HEK293 (cell line): Measurements from ENCODE around the gene ATOH1.

ENCODE experiments used
- CTCF ChIA-PET: fragments of 350-600 bp; formaldehyde crosslinking; extraction: SDS; loops from one replicate; lab custom pipeline; 2021; ENCODE audit warnings: antibody characterized with exemption; lab: Yijun Ruan, JAX
- POLR2A ChIA-PET: fragments of 300-600 bp; formaldehyde crosslinking; extraction: SDS; loops from one replicate; lab custom pipeline; 2020; ENCODE audit warnings: antibody characterized with exemption, inconsistent platforms; lab: Yijun Ruan, JAX
- H3K27ac ChIP-seq: fragments of 200-500 bp; sonication (Bioruptor generic); 2 replicates; pipeline ENCODE4 v1.5.1; 2014; ENCODE audit warnings: low read depth, low read length, control low read depth, inconsistent platforms; ENCODE audit errors: extremely low read depth
- H3K36me3 ChIP-seq, 2 experiments: fragments of 200-500 bp in 1 of 2; sonication (Bioruptor generic) in 1 of 2; 1 replicate in 1 of 2; 2 replicates in 1 of 2; pipeline ENCODE4 v1.5.1; 2014 to 2017; ENCODE audit warnings: inconsistent platforms in 2 of 2, low read length in 2 of 2; ENCODE audit not compliant: control insufficient read depth in 2 of 2, insufficient read depth in 1 of 2
- H3K4me1 ChIP-seq: fragments of 200-500 bp; sonication (Bioruptor generic); 2 replicates; pipeline ENCODE4 v1.5.1; 2014; ENCODE audit warnings: mild to moderate bottlenecking, low read length, inconsistent platforms; ENCODE audit not compliant: control insufficient read depth, insufficient read depth
- H3K4me3 ChIP-seq: 2 replicates; pipeline ENCODE4 v1.5.1; 2011; ENCODE audit warnings: low read depth, mild to moderate bottlenecking, control low read depth, low read length, moderate library complexity
- H3K9me3 ChIP-seq: fragments of 200-500 bp; sonication (Bioruptor generic); 2 replicates; pipeline ENCODE4 v1.5.1; 2014; ENCODE audit warnings: low read depth, low read length, inconsistent platforms; ENCODE audit not compliant: control insufficient read depth, insufficient read depth
- BCL11A ChIP-seq: fragments of 450-650 bp; formaldehyde crosslinking; IDR thresholded peaks from 2 replicates; pipeline ENCODE4 v1.5.1; 2016; ENCODE audit warnings: low read depth, missing biosample characterization, missing genetic modification characterization
- GLI2 ChIP-seq: fragments of 450-650 bp; formaldehyde crosslinking; IDR thresholded peaks from 2 replicates; pipeline ENCODE4; 2017; ENCODE audit warnings: missing biosample characterization, missing genetic modification characterization, low read depth, borderline replicate concordance
- GLI4 ChIP-seq: fragments of 450-650 bp; formaldehyde crosslinking; IDR thresholded peaks from 2 replicates; pipeline ENCODE4 v1.5.1; 2016; ENCODE audit warnings: missing biosample characterization, missing genetic modification characterization
- GLIS1 ChIP-seq: fragments of 450-650 bp; formaldehyde crosslinking; IDR thresholded peaks from 2 replicates; pipeline ENCODE4 v1.5.1; 2016; ENCODE audit warnings: missing biosample characterization, missing genetic modification characterization
- HOXA7 ChIP-seq: sonication (generic); formaldehyde crosslinking; IDR thresholded peaks from 2 replicates; pipeline ENCODE4 v1.8.1; 2022; ENCODE audit warnings: missing genetic modification reagents, borderline replicate concordance
- KLF7 ChIP-seq: fragments of 450-650 bp; formaldehyde crosslinking; IDR thresholded peaks from 2 replicates; pipeline ENCODE4 v1.5.1; 2016; ENCODE audit warnings: missing biosample characterization, missing genetic modification characterization, borderline replicate concordance
- MEIS1 ChIP-seq: sonication (generic); formaldehyde crosslinking; IDR thresholded peaks from 2 replicates; pipeline ENCODE4 v1.8.1; 2022; ENCODE audit warnings: missing genetic modification reagents, mild to moderate bottlenecking, borderline replicate concordance
- SP2 ChIP-seq: fragments of 450-650 bp; formaldehyde crosslinking; IDR thresholded peaks from 2 replicates; pipeline ENCODE4 v1.5.1; 2016; ENCODE audit warnings: missing biosample characterization, missing genetic modification characterization
- YY1 ChIP-seq: fragments of 450-650 bp; formaldehyde crosslinking; IDR thresholded peaks from 2 replicates; pipeline ENCODE4 v1.5.1; 2018; ENCODE audit warnings: missing biosample characterization, missing genetic modification characterization
- ZBTB20 ChIP-seq: fragments of 450-650 bp; formaldehyde crosslinking; IDR thresholded peaks from 2 replicates; pipeline ENCODE4 v1.5.1; 2016; ENCODE audit warnings: missing biosample characterization, missing genetic modification characterization
- ZBTB48 ChIP-seq: fragments of 450-650 bp; formaldehyde crosslinking; IDR thresholded peaks from 2 replicates; pipeline ENCODE4 v1.5.1; 2016; ENCODE audit warnings: missing biosample characterization, missing genetic modification characterization
- ZBTB8A ChIP-seq: fragments of 450-650 bp; formaldehyde crosslinking; IDR thresholded peaks from 2 replicates; pipeline ENCODE4 v1.5.1; 2016; ENCODE audit warnings: missing biosample characterization, missing genetic modification characterization
- ZFP37 ChIP-seq: fragments of 450-650 bp; formaldehyde crosslinking; IDR thresholded peaks from 2 replicates; pipeline ENCODE4 v1.5.1; 2016; ENCODE audit warnings: missing biosample characterization, missing genetic modification characterization
- ZFP41 ChIP-seq: fragments of 450-650 bp; formaldehyde crosslinking; IDR thresholded peaks from 2 replicates; pipeline ENCODE4 v1.5.1; 2016; ENCODE audit warnings: missing biosample characterization, missing genetic modification characterization, borderline replicate concordance
- ZNF10 ChIP-seq: fragments of 450-650 bp; formaldehyde crosslinking; IDR thresholded peaks from 2 replicates; pipeline ENCODE4 v1.5.1; 2017; ENCODE audit warnings: missing biosample characterization, missing genetic modification characterization
- ZNF16 ChIP-seq: fragments of 450-650 bp; formaldehyde crosslinking; IDR thresholded peaks from 2 replicates; pipeline ENCODE4 v1.5.1; 2016; ENCODE audit warnings: low read depth, missing biosample characterization, missing genetic modification characterization
- ZNF211 ChIP-seq: fragments of 450-650 bp; formaldehyde crosslinking; IDR thresholded peaks from 2 replicates; pipeline ENCODE4 v1.5.1; 2016; ENCODE audit warnings: low read depth, missing biosample characterization, missing genetic modification characterization
- ZNF23 ChIP-seq: fragments of 450-650 bp; formaldehyde crosslinking; IDR thresholded peaks from 2 replicates; pipeline ENCODE4 v1.5.1; 2016; ENCODE audit warnings: missing biosample characterization, missing genetic modification characterization, borderline replicate concordance
- ZNF292 ChIP-seq: fragments of 450-650 bp; formaldehyde crosslinking; IDR thresholded peaks from 2 replicates; pipeline ENCODE4 v1.5.1; 2016; ENCODE audit warnings: low read depth, missing biosample characterization, missing genetic modification characterization, borderline replicate concordance
- ZNF394 ChIP-seq: fragments of 450-650 bp; formaldehyde crosslinking; IDR thresholded peaks from 2 replicates; pipeline ENCODE4 v1.5.1; 2016; ENCODE audit warnings: missing biosample characterization, missing genetic modification characterization, mild to moderate bottlenecking, moderate library complexity, borderline replicate concordance
- ZNF777 ChIP-seq: fragments of 450-650 bp; formaldehyde crosslinking; IDR thresholded peaks from 2 replicates; pipeline ENCODE4 v1.5.1; 2017; ENCODE audit warnings: missing biosample characterization, missing genetic modification characterization, borderline replicate concordance
- ZNF785 ChIP-seq: fragments of 450-650 bp; formaldehyde crosslinking; IDR thresholded peaks from 2 replicates; pipeline ENCODE4 v1.5.1; 2016; ENCODE audit warnings: missing biosample characterization, missing genetic modification characterization
- ZNF791 ChIP-seq: fragments of 450-650 bp; formaldehyde crosslinking; IDR thresholded peaks from 2 replicates; pipeline ENCODE4 v1.5.1; 2016; ENCODE audit warnings: missing biosample characterization, missing genetic modification characterization
- ZNF792 ChIP-seq: fragments of 450-650 bp; formaldehyde crosslinking; IDR thresholded peaks from 2 replicates; pipeline ENCODE4 v1.5.1; 2016; ENCODE audit warnings: missing biosample characterization, missing genetic modification characterization
- ZSCAN23 ChIP-seq: fragments of 450-650 bp; formaldehyde crosslinking; IDR thresholded peaks from 2 replicates; pipeline ENCODE4 v1.5.1; 2016; ENCODE audit warnings: missing biosample characterization, missing genetic modification characterization
- TF ChIP-seq, protein P1 (sequence below): fragments of 450-650 bp; formaldehyde crosslinking; optimal IDR thresholded peaks from 2 replicates; pipeline ENCODE3; 2016; ENCODE audit warnings: missing biosample characterization, mild to moderate bottlenecking, missing genetic modification characterization
- TF ChIP-seq, protein P2 (sequence below): fragments of 450-650 bp; formaldehyde crosslinking; IDR thresholded peaks from 2 replicates; pipeline ENCODE4 v1.5.1; 2017; ENCODE audit warnings: missing biosample characterization, mild to moderate bottlenecking, missing genetic modification characterization, moderate library complexity
- TF ChIP-seq, protein P3 (sequence below): fragments of 450-650 bp; formaldehyde crosslinking; IDR thresholded peaks from 2 replicates; pipeline ENCODE4 v1.5.1; 2016; ENCODE audit warnings: missing biosample characterization, missing genetic modification characterization

ATOH1 gene

DNA sequence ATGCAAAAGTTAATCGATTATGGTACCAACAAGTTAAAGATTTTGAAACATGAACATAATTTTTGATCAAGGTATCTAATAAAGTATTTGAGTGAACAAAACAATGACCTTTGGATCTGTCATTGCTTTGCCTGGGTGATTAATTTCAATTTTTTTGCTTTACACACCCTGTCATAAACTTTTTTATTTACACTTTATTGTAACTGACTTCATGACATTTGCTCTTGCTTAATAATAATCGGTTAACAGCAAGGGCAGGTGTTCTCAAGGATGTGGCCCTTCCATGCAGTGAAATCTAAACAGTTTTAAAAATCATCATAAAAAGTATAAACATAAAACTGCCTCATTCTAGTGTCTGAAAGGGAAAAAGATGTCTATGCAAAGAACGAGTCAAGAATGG, 24.1 kb downstream of the ATOH1 start (continued):
- TF ChIP-seq, protein P1, sequence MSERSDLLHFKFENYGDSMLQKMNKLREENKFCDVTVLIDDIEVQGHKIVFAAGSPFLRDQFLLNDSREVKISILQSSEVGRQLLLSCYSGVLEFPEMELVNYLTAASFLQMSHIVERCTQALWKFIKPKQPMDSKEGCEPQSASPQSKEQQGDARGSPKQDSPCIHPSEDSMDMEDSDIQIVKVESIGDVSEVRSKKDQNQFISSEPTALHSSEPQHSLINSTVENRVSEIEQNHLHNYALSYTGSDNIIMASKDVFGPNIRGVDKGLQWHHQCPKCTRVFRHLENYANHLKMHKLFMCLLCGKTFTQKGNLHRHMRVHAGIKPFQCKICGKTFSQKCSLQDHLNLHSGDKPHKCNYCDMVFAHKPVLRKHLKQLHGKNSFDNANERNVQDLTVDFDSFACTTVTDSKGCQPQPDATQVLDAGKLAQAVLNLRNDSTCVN (tag by site-specific recombination) = no peak
- TF ChIP-seq YY1 (no peak), ZNF292 (no peak), ZFP41 (tag by site-specific recombination) (no peak), KLF7 (tag by site-specific recombination) (no peak), ZNF10 (tag by site-specific recombination) (no peak), BCL11A (tag by site-specific recombination) (no peak), ZBTB8A (no peak), MEIS1 (CRISPR knock-in tag) (no peak), ZNF785 (tag by site-specific recombination) (no peak)

DNA sequence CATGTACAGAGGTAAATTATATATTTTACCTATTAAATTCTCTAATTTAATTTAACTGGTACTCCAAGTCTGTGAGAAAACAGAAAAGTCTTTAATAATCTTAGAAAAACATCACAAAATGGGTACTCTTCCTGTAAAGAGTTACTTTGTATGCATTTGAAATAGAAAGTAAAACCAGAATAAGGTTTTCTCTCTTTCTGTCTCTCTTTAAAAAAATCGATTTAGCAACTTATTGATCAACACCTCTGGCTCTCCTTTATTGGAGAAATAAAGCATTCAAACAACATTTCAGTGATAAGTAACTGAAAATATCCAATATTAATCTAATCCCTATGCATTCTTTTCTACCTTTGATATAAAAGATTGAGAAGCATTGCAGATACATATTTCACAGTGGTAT, 27.4 kb downstream of the ATOH1 start:
- Histone ChIP-seq H3K4me3 (no peak overlapping the region), H3K9me3 (no peaks in the 10 kb centered on the region), H3K4me1 (no peaks in the 10 kb centered on the region), H3K36me3 (no peaks in the 10 kb centered on the region), H3K27ac (no peak overlapping the region)
- CTCF ChIA-PET = no interaction called here
- POLR2A ChIA-PET = no interaction called here
- TF ChIP-seq, protein P2, sequence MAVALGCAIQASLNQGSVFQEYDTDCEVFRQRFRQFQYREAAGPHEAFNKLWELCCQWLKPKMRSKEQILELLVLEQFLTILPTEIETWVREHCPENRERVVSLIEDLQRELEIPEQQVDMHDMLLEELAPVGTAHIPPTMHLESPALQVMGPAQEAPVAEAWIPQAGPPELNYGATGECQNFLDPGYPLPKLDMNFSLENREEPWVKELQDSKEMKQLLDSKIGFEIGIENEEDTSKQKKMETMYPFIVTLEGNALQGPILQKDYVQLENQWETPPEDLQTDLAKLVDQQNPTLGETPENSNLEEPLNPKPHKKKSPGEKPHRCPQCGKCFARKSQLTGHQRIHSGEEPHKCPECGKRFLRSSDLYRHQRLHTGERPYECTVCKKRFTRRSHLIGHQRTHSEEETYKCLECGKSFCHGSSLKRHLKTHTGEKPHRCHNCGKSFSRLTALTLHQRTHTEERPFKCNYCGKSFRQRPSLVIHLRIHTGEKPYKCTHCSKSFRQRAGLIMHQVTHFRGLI (tag by site-specific recombination) = no peak
- TF ChIP-seq ZNF791 (tag by site-specific recombination) = no peak
- TF ChIP-seq GLI4 (tag by site-specific recombination) = no peak
- no peak for TF ChIP-seq GLI2
- TF ChIP-seq MEIS1 (CRISPR knock-in tag) = no peak
- TF ChIP-seq ZSCAN23 (tag by site-specific recombination) = no peak
- TF ChIP-seq ZFP37 (tag by site-specific recombination) = no peak
- no peak for TF ChIP-seq ZNF211 (tag by site-specific recombination)
- no peak for TF ChIP-seq ZNF792 (tag by site-specific recombination)
- TF ChIP-seq ZNF777 (tag by site-specific recombination) = no peak
- no peak for TF ChIP-seq ZBTB48 (tag by site-specific recombination)
- TF ChIP-seq ZNF16 (tag by site-specific recombination) = no peak
- TF ChIP-seq HOXA7 = no peak
- TF ChIP-seq ZBTB20 (tag by site-specific recombination) = no peak
- TF ChIP-seq GLIS1 (tag by site-specific recombination) = no peak
- TF ChIP-seq, protein P3, sequence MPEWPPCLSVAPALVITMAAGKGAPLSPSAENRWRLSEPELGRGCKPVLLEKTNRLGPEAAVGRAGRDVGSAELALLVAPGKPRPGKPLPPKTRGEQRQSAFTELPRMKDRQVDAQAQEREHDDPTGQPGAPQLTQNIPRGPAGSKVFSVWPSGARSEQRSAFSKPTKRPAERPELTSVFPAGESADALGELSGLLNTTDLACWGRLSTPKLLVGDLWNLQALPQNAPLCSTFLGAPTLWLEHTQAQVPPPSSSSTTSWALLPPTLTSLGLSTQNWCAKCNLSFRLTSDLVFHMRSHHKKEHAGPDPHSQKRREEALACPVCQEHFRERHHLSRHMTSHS = no peak
- TF ChIP-seq ZNF23 (tag by site-specific recombination) = no peak
- TF ChIP-seq SP2 (tag by site-specific recombination) = no peak
- TF ChIP-seq ZNF394 = no peak
